SK-N-SH (cell line): ENCODE measurements around the gene MRPL14. TPM values are rescaled to one million over a fixed set of nuclear protein-coding genes. Genes with fewer than 3 reads are reported as not detected.

Experiments
- CTCF ChIA-PET: fragments of 300-600, 350-600 bp; formaldehyde crosslinking; extraction: SDS; loops from one replicate; lab custom pipeline; 2021; lab: Yijun Ruan, JAX
- POLR2A ChIA-PET: fragments of 350-600 bp; sonication (Branson Sonifier 250); formaldehyde crosslinking; extraction: SDS; loops from one replicate; lab custom pipeline; 2020; ENCODE audit warnings: antibody characterized with exemption, inconsistent platforms; lab: Yijun Ruan, JAX
- DNase-seq: peaks from one replicate; pipeline ENCODE4 v3.0.0; 2012
- H2AFZ ChIP-seq: fragments of 200-600 bp; sonication (generic); 2 replicates; pipeline ENCODE4 v1.8.1; 2016; ENCODE audit warnings: antibody characterized with exemption, mild to moderate bottlenecking, low read depth
- H3F3A ChIP-seq: fragments of 200-600 bp; sonication (generic); replicated peaks from 2 replicates; pipeline ENCODE3; 2016; ENCODE audit warnings: antibody characterized with exemption, mild to moderate bottlenecking; ENCODE audit not compliant: insufficient read depth
- H3K27ac ChIP-seq, 2 experiments: fragments of 200-500 bp in 1 of 2; fragments of 200-600 bp in 1 of 2; sonication (Bioruptor generic) in 1 of 2; sonication (generic), shearing (Covaris generic) in 1 of 2; 2 replicates each; pipeline versions ENCODE4 v1.5.1 to v1.6.1; 2014 to 2016; ENCODE audit warnings: low read depth in 2 of 2, inconsistent platforms in 1 of 2, low read length in 1 of 2, mild to moderate bottlenecking in 1 of 2, mixed read lengths in 1 of 2
- H3K27me3 ChIP-seq: fragments of 200-600 bp; sonication (generic), shearing (Covaris generic); 2 replicates; pipeline ENCODE4 v1.6.1; 2016; ENCODE audit warnings: mixed run types; ENCODE audit not compliant: insufficient read depth
- H3K36me3 ChIP-seq, 2 experiments: fragments of 200-500 bp in 1 of 2; fragments of 200-600 bp in 1 of 2; sonication (Bioruptor generic) in 1 of 2; sonication (generic) in 1 of 2; replicated peaks in 1 of 2; 2 replicates each; pipeline versions ENCODE3 to v1.5.1; 2014 to 2016; ENCODE audit warnings: low read length in 1 of 2, mild to moderate bottlenecking in 1 of 2; ENCODE audit not compliant: insufficient read depth in 2 of 2, control insufficient read depth in 1 of 2
- H3K4me1 ChIP-seq, 2 experiments: fragments of 200-500 bp in 1 of 2; fragments of 200-600 bp in 1 of 2; sonication (Bioruptor generic) in 1 of 2; sonication (generic), shearing (Covaris generic) in 1 of 2; 2 replicates each; pipeline versions ENCODE4 v1.5.1 to v1.6.1; 2014 to 2016; ENCODE audit warnings: low read depth in 1 of 2, low read length in 1 of 2, mixed run types in 1 of 2; ENCODE audit not compliant: insufficient read depth in 2 of 2, control insufficient read depth in 1 of 2
- H3K4me2 ChIP-seq: fragments of 200-600 bp; sonication (generic), shearing (Covaris generic); 2 replicates; pipeline ENCODE4 v1.6.1; 2017; ENCODE audit warnings: mixed run types
- H3K4me3 ChIP-seq, 2 experiments: fragments of 200-500 bp in 1 of 2; fragments of 200-600 bp in 1 of 2; sonication (Bioruptor generic) in 1 of 2; sonication (generic), shearing (Covaris generic) in 1 of 2; 2 replicates each; pipeline versions ENCODE4 v1.5.1 to v1.8.1; 2014 to 2016; ENCODE audit warnings: low read depth in 2 of 2, inconsistent platforms in 1 of 2, low read length in 1 of 2, mild to moderate bottlenecking in 1 of 2, mixed read lengths in 1 of 2, moderate library complexity in 1 of 2
- H3K79me2 ChIP-seq: fragments of 200-600 bp; sonication (generic); 2 replicates; pipeline ENCODE4 v1.8.1; 2017; ENCODE audit warnings: mild to moderate bottlenecking; ENCODE audit not compliant: insufficient read depth
- H3K9ac ChIP-seq: fragments of 200-600 bp; sonication (generic); 2 replicates; pipeline ENCODE4 v1.6.1; 2017; ENCODE audit warnings: mixed run types
- H3K9me2 ChIP-seq: fragments of 200-600 bp; sonication (generic); 2 replicates; pipeline ENCODE4 v1.6.1; 2017; ENCODE audit warnings: mixed run types
- H3K9me3 ChIP-seq: fragments of 200-600 bp; sonication (generic); 2 replicates; pipeline ENCODE4 v1.6.1; 2017; ENCODE audit warnings: mixed run types, mild to moderate bottlenecking, moderate library complexity
- H4K20me1 ChIP-seq: fragments of 200-600 bp; sonication (generic); 2 replicates; pipeline ENCODE4 v1.6.1; 2017; ENCODE audit warnings: mild to moderate bottlenecking, mixed run types; ENCODE audit not compliant: insufficient read depth
- CHD2 ChIP-seq: fragments of 150-350 bp; IDR thresholded peaks from 2 replicates; pipeline ENCODE4 v1.6.1; 2018; ENCODE audit warnings: low read length; ENCODE audit not compliant: partially characterized antibody
- EP300 ChIP-seq, 2 experiments: IDR thresholded peaks; 2 replicates each; pipeline versions ENCODE4 v1.4.0 to v1.6.1; 2012; ENCODE audit warnings: borderline replicate concordance in 1 of 2, low read depth in 1 of 2, low read length in 1 of 2
- EZH2phosphoT487 ChIP-seq: fragments of 200-600 bp; sonication (generic); IDR thresholded peaks from 2 replicates; pipeline ENCODE4 v1.6.1; 2017; ENCODE audit warnings: low read depth, mixed run types, mild to moderate bottlenecking, antibody characterized with exemption, moderate library complexity, borderline replicate concordance
- FOSL2 ChIP-seq: IDR thresholded peaks from 2 replicates; pipeline ENCODE4 v1.4.0; 2012; ENCODE audit warnings: low read depth, mild to moderate bottlenecking, moderate library complexity, borderline replicate concordance
- FOXM1 ChIP-seq: IDR thresholded peaks from 2 replicates; pipeline ENCODE4 v1.4.0; 2012; ENCODE audit warnings: low read depth, mild to moderate bottlenecking
- POLR2AphosphoS5 ChIP-seq: IDR thresholded peaks from 2 replicates; pipeline ENCODE4 v1.6.1; 2012; ENCODE audit warnings: low read depth, low read length
- SMC3 ChIP-seq: IDR thresholded peaks from 2 replicates; pipeline ENCODE4 v1.6.1; 2012; ENCODE audit warnings: low read depth, low read length, improper control_type of control experiment
- WGBS: methylation state at CpG from one replicate; pipeline ENCODE4 v1.1.6; 2017; ENCODE audit warnings: low lambda C conversion rate; 5-methylcytosine and 5-hydroxymethylcytosine counted together
- polyA plus RNA-seq, 3 experiments: library from polyadenylated mRNA; depleted of rRNA; stranded (reverse); fragments of >200 nt; gene quantifications; 2 replicates each; pipeline ENCODE4 v1.2.3, GENCODE V29; 2012
- TF ChIP-seq, protein P1 (sequence below): fragments of 150-350 bp; IDR thresholded peaks from 2 replicates; pipeline ENCODE4 v1.6.1; 2017; ENCODE audit warnings: antibody characterized with exemption, low read length, low read depth, borderline replicate concordance
- TF ChIP-seq, protein P2 (sequence below): IDR thresholded peaks from 2 replicates; pipeline ENCODE4 v1.4.0; 2012; ENCODE audit warnings: low read depth, borderline replicate concordance
- TF ChIP-seq, protein P3 (sequence below): IDR thresholded peaks from 2 replicates; pipeline ENCODE4 v1.6.1; 2012; ENCODE audit warnings: mild to moderate bottlenecking, low read depth, low read length, moderate library complexity

Gene MRPL14
- polyA plus RNA-seq, 1 of the 3 experiments (the other 2 are of a cell fraction), result 97.0 TPM

DNA sequence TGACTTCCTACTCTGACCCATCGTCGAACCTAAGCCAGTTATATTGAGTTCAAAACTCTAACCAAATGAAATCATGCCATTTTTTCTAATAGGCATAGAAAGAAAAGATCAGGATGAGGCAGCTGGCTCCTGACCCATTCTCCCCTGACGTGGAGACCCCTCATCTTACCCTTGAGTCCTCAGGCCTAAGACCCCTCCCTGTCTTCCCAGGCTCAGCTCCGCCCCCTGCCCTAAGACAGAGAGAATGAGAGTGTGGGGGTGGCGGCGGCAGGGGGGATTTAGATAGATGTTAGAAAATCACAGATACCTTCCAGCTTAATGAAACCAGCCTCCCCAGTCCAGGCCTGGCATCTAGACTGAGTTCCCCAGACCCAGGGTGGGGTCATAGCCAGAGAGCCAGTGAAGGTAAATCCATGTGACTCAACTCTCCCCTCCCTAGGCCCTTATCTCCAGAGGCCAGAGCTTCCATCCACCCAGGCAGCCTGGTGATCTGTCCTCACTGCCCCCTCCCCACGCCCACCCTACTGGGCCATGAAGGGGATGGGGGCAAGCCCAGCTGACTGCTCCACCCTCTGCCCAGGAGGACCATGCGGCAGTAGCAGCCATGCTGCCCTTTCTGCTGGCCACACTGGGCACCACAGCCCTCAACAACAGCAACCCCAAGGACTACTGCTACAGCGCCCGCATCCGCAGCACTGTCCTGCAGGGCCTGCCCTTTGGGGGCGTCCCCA is 6.9 kb upstream of the MRPL14 start:
- Histone ChIP-seq H3K9me3 (no peaks in the 10 kb centered on the region), H3K4me1 (peaks cover 0 to 10% of the 10 kb centered on the region in 2 experiments; a peak in 1 of 4 replicates), H3K79me2 (peaks cover 24% of the 10 kb centered on the region), H3K4me3 (no peak overlapping the region)
- 87% methylated on average over 10 of the region's 12 CpGs for WGBS
- no peak for DNase-seq
- POLR2A ChIA-PET, result interaction anchor here (1.0 kb wide), 1 partner anchor 113 kb away, joined by 3 read pairs; the partner anchor contains the start of gene HSP90AB1
- CTCF ChIA-PET, result interaction anchor here (0.8 to 3.9 kb wide), 9 partner anchors 16 to 365 kb away, joined by 3 to 18 read pairs (median 5); no protein-coding TSS in a partner anchor
- TF ChIP-seq FOSL2 (no peak), SMC3 (no peak), POLR2AphosphoS5 (no peak), FOXM1 (no peak), CHD2 (no peak), EZH2phosphoT487 (no peak), EP300 (IDR thresholded peaks at IDR 0.05; ENCODE audit: borderline replicate concordance in 1 of 2, low read depth in 1 of 2, low read length in 1 of 2) (no peak)
- TF ChIP-seq, protein P1, sequence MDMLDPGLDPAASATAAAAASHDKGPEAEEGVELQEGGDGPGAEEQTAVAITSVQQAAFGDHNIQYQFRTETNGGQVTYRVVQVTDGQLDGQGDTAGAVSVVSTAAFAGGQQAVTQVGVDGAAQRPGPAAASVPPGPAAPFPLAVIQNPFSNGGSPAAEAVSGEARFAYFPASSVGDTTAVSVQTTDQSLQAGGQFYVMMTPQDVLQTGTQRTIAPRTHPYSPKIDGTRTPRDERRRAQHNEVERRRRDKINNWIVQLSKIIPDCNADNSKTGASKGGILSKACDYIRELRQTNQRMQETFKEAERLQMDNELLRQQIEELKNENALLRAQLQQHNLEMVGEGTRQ, result no peak
- TF ChIP-seq, protein P2, sequence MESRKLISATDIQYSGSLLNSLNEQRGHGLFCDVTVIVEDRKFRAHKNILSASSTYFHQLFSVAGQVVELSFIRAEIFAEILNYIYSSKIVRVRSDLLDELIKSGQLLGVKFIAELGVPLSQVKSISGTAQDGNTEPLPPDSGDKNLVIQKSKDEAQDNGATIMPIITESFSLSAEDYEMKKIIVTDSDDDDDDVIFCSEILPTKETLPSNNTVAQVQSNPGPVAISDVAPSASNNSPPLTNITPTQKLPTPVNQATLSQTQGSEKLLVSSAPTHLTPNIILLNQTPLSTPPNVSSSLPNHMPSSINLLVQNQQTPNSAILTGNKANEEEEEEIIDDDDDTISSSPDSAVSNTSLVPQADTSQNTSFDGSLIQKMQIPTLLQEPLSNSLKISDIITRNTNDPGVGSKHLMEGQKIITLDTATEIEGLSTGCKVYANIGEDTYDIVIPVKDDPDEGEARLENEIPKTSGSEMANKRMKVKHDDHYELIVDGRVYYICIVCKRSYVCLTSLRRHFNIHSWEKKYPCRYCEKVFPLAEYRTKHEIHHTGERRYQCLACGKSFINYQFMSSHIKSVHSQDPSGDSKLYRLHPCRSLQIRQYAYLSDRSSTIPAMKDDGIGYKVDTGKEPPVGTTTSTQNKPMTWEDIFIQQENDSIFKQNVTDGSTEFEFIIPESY, result no peak
- TF ChIP-seq, protein P3, sequence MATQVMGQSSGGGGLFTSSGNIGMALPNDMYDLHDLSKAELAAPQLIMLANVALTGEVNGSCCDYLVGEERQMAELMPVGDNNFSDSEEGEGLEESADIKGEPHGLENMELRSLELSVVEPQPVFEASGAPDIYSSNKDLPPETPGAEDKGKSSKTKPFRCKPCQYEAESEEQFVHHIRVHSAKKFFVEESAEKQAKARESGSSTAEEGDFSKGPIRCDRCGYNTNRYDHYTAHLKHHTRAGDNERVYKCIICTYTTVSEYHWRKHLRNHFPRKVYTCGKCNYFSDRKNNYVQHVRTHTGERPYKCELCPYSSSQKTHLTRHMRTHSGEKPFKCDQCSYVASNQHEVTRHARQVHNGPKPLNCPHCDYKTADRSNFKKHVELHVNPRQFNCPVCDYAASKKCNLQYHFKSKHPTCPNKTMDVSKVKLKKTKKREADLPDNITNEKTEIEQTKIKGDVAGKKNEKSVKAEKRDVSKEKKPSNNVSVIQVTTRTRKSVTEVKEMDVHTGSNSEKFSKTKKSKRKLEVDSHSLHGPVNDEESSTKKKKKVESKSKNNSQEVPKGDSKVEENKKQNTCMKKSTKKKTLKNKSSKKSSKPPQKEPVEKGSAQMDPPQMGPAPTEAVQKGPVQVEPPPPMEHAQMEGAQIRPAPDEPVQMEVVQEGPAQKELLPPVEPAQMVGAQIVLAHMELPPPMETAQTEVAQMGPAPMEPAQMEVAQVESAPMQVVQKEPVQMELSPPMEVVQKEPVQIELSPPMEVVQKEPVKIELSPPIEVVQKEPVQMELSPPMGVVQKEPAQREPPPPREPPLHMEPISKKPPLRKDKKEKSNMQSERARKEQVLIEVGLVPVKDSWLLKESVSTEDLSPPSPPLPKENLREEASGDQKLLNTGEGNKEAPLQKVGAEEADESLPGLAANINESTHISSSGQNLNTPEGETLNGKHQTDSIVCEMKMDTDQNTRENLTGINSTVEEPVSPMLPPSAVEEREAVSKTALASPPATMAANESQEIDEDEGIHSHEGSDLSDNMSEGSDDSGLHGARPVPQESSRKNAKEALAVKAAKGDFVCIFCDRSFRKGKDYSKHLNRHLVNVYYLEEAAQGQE, result no peak
- TF ChIP-seq, all 33 proteins: peak for 0
- H3K4me2 ChIP-seq, result no peak overlapping the region
- H3K9ac ChIP-seq, result no peak overlapping the region
- peaks cover 0 to 16% of the 10 kb centered on the region in 2 experiments for H3K36me3 ChIP-seq
- H4K20me1 ChIP-seq, result peaks cover 5% of the 10 kb centered on the region; the same call in 1 of the 2 replicates
- H3K27ac ChIP-seq, result no peak overlapping the region
- H3F3A ChIP-seq, result peaks cover 3% of the 10 kb centered on the region
- H3K9me2 ChIP-seq, result no peaks in the 10 kb centered on the region
- no peaks in the 10 kb centered on the region for H3K27me3 ChIP-seq
- H2AFZ ChIP-seq, result no peak overlapping the region
